Fibroblast of lung (primary cell): ENCODE results near the gene C10orf67. TPM values are rescaled to one million over a fixed set of nuclear protein-coding genes. Genes with fewer than 3 reads are reported as not detected.

ENCODE experiments used
- DNase-seq, 2 donors: peaks; one replicate each; pipeline versions ENCODE4 v3.0.0 to v3.0.0-alpha.2; 2010; ENCODE audit warnings: low read depth in 2 of 2
- H2AFZ ChIP-seq: 2 replicates; pipeline ENCODE4 v1.5.1; 2012; ENCODE audit warnings: low read length, control low read depth, inconsistent platforms
- H3K27ac ChIP-seq: 2 replicates; pipeline ENCODE4 v1.5.1; 2011; ENCODE audit warnings: low read length, control low read depth; ENCODE audit not compliant: insufficient read depth
- H3K27me3 ChIP-seq: 2 replicates; pipeline ENCODE4 v1.5.1; 2011; ENCODE audit warnings: mild to moderate bottlenecking, low read length; ENCODE audit not compliant: control insufficient read depth, insufficient read depth
- H3K36me3 ChIP-seq: 2 replicates; pipeline ENCODE4 v1.5.1; 2011; ENCODE audit warnings: low read length; ENCODE audit not compliant: control insufficient read depth, insufficient read depth
- H3K4me1 ChIP-seq: 2 replicates; pipeline ENCODE4 v1.5.1; 2011; ENCODE audit warnings: low read length; ENCODE audit not compliant: control insufficient read depth, insufficient read depth; ENCODE audit errors: extremely low read depth
- H3K4me2 ChIP-seq: 2 replicates; pipeline ENCODE4 v1.5.1; 2011; ENCODE audit warnings: low read length, control low read depth; ENCODE audit not compliant: insufficient read depth; ENCODE audit errors: extremely low read depth
- H3K4me3 ChIP-seq, 4 experiments: fragments of 200-600 bp in 1 of 4; sonication (generic) in 1 of 4; replicated peaks in 1 of 4; 2 replicates each; pipeline ENCODE4 v1.5.1; 2011 to 2016; ENCODE audit warnings: low read length in 4 of 4, low read depth in 3 of 4, mild to moderate bottlenecking in 3 of 4, control low read depth in 2 of 4, inconsistent platforms in 1 of 4, mixed read lengths in 1 of 4; ENCODE audit not compliant: insufficient read depth in 1 of 4; ENCODE audit errors: control extremely low read depth in 1 of 4
- H3K79me2 ChIP-seq: 2 replicates; pipeline ENCODE4 v1.5.1; 2012; ENCODE audit warnings: mild to moderate bottlenecking, low read length, inconsistent platforms; ENCODE audit not compliant: control insufficient read depth, insufficient read depth
- H3K9ac ChIP-seq: 2 replicates; pipeline ENCODE4 v1.5.1; 2011; ENCODE audit warnings: mild to moderate bottlenecking, low read length, control low read depth; ENCODE audit not compliant: insufficient read depth
- H3K9me3 ChIP-seq: 2 replicates; pipeline ENCODE4 v1.5.1; 2012; ENCODE audit warnings: low read depth, low read length; ENCODE audit not compliant: control insufficient read depth, insufficient read depth
- H4K20me1 ChIP-seq: 2 replicates; pipeline ENCODE4 v1.5.1; 2011; ENCODE audit warnings: low read length; ENCODE audit not compliant: control insufficient read depth, insufficient read depth; ENCODE audit errors: extremely low read depth
- EZH2 ChIP-seq: IDR thresholded peaks from 2 replicates; pipeline ENCODE4 v1.5.1; 2012; ENCODE audit warnings: low read length, control low read depth, mild to moderate bottlenecking; ENCODE audit errors: missing control alignments
- polyA plus RNA-seq, 2 donors: library from polyadenylated mRNA; depleted of rRNA in 1 of 2; stranded (reverse) in 1 of 2; unstranded in 1 of 2; fragments of >200 nt; gene quantifications; 2 replicates each; pipeline ENCODE4 v1.2.1, GENCODE V29; 2011 to 2012; ENCODE audit warnings: missing spikeins in 1 of 2
- total RNA-seq: library from RNA; depleted of rRNA; stranded (reverse); fragments of >200 nt; gene quantifications from 2 replicates; pipeline ENCODE4 v1.2.1, GENCODE V29; 2014
- TF ChIP-seq, protein P1 (sequence below), 2 donors: IDR thresholded peaks in 1 of 2; conservative IDR thresholded peaks in 1 of 2; 1 replicate in 1 of 2; 2 replicates in 1 of 2; pipeline ENCODE4 v1.5.1; 2011 to 2012; ENCODE audit warnings: low read length in 2 of 2, control low read depth in 1 of 2, inconsistent platforms in 1 of 2, low read depth in 1 of 2, mild to moderate bottlenecking in 1 of 2

The C10orf67 gene
- total and polyA plus RNA-seq, 2 donors (not counting 1 experiment from before 2014, with no cell fraction given) = under 0.01 to 0.16 TPM

DNA sequence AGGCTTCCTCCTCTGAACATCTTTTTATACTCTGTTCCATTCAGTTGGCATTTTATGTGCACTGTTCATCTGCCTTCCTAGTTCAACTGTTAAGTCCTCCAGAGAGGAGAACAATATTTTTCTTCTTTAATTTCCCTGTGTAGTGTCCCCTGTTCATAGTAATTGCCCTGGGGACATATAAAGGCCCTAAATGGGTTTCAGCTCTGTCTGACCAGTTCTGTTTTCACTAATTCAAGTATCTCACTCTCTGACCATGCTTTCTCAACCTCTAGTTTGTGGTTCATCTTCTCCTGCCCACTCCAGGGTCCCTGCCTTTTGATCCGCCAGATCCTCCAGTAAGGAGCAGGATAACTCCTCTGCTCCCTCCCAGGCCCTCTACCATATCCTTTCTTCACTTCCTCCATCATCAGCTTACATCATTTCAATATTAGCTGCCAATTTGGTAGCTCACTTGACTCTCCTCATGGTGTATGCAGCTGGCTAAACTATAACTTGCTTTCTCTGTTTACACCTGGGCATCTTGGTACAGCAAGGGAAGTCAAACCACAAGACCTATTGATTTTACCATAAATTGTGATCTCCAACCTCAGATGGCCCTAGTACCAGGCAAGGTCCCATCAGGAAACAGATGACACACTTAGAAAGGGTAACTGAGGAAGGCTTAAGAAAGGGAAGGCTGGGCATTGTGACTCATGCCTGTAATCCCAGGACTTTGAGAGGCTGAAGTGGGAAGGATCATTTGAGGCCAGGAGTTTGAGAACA is 17.7 kb upstream of the C10orf67 start:
- no peaks in the 10 kb centered on the region for H3K79me2 ChIP-seq
- TF ChIP-seq EZH2 = no peak
- TF ChIP-seq, protein P1, sequence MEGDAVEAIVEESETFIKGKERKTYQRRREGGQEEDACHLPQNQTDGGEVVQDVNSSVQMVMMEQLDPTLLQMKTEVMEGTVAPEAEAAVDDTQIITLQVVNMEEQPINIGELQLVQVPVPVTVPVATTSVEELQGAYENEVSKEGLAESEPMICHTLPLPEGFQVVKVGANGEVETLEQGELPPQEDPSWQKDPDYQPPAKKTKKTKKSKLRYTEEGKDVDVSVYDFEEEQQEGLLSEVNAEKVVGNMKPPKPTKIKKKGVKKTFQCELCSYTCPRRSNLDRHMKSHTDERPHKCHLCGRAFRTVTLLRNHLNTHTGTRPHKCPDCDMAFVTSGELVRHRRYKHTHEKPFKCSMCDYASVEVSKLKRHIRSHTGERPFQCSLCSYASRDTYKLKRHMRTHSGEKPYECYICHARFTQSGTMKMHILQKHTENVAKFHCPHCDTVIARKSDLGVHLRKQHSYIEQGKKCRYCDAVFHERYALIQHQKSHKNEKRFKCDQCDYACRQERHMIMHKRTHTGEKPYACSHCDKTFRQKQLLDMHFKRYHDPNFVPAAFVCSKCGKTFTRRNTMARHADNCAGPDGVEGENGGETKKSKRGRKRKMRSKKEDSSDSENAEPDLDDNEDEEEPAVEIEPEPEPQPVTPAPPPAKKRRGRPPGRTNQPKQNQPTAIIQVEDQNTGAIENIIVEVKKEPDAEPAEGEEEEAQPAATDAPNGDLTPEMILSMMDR (conservative IDR thresholded peaks at IDR 0.05 in 1 of 2, IDR thresholded peaks at IDR 0.05 in 1 of 2; ENCODE audit: low read depth in 1 of 2, low read length in 2 of 2) = no peak
- no peak overlapping the region for H3K4me2 ChIP-seq
- H3K9ac ChIP-seq = no peak overlapping the region
- H3K4me1 ChIP-seq = no peaks in the 10 kb centered on the region
- no peak overlapping the region for H3K4me3 ChIP-seq
- no peaks in the 10 kb centered on the region for H3K36me3 ChIP-seq
- H3K27ac ChIP-seq = no peak overlapping the region
- no peaks in the 10 kb centered on the region for H4K20me1 ChIP-seq
- no peaks in the 10 kb centered on the region for H3K9me3 ChIP-seq
- no peak overlapping the region for H2AFZ ChIP-seq
- DNase-seq = no peak
- no peaks in the 10 kb centered on the region for H3K27me3 ChIP-seq

DNA sequence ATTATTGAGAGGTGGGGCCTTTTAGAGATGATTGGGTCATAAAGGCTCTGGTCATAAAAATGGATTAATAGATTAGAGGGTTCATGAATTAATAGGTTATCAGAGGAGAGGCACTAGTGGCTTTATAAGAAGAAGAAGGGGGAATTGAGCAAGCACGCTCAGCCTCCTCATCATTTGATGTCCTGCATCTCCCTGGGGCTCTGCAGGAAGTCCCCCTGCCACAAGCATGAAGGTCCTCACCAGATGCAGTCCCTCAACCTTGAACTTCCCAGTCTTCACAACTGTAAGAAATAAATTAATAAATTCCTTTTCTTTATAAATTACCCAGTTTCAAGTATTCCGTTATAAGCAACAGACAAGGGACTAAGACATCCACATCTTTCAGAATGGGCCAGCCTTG is 17.1 kb upstream of the C10orf67 start:
- no peak for DNase-seq
- TF ChIP-seq, protein P1 (conservative IDR thresholded peaks at IDR 0.05 in 1 of 2, IDR thresholded peaks at IDR 0.05 in 1 of 2; ENCODE audit: low read depth in 1 of 2, low read length in 2 of 2) = no peak
- TF ChIP-seq EZH2 = no peak

DNA sequence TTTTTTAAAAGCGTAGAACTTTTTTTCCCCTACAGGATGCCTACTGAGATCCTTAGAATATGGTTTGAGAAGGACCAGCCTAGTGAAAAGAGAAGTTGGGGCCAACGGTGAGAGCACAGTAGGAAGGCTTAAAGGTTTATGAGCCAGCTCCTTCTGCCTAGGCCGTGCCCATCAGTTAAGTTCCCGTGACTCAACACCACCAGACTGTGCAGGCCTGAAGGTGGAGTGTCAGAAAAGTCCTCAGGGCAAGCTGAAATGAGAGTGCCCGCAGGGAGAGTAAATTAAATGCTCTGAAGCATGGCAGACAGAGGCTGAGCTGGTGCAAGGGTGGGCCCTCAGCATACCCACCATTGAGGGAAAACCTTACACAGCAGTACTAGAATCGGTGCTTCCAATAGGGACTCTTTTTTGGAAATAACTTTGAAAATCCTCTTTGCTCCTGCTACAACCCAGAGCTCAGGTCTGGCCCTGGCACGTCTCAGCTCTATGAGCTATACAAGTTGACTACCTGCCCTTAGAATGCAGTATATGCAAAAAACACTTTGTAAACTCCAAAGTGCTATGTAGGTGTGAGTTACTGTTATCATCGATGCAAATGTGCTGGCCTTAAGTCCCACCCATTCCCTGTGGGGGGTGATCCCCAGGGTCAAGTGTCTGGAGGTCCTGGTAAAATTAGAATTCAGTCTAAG is 15.2 kb upstream of the C10orf67 start:
- Histone ChIP-seq H3K4me3 (no peak overlapping the region), H3K27me3 (no peaks in the 10 kb centered on the region), H3K9ac (no peak overlapping the region), H3K9me3 (no peaks in the 10 kb centered on the region), H3K27ac (no peak overlapping the region), H2AFZ (no peak overlapping the region), H3K4me1 (no peaks in the 10 kb centered on the region), H3K36me3 (no peaks in the 10 kb centered on the region), H3K4me2 (no peak overlapping the region), H3K79me2 (no peaks in the 10 kb centered on the region), H4K20me1 (no peaks in the 10 kb centered on the region)
- TF ChIP-seq, protein P1 (conservative IDR thresholded peaks at IDR 0.05 in 1 of 2, IDR thresholded peaks at IDR 0.05 in 1 of 2; ENCODE audit: low read depth in 1 of 2, low read length in 2 of 2) = no peak
- no peak for TF ChIP-seq EZH2
- DNase-seq = no peak

More for the DNA sequence above, 17.1 kb upstream of the C10orf67 start:
- no peak overlapping the region for H3K4me3 ChIP-seq
- H3K9me3 ChIP-seq = no peaks in the 10 kb centered on the region
- no peak overlapping the region for H3K27ac ChIP-seq
- H3K9ac ChIP-seq = no peak overlapping the region
- no peaks in the 10 kb centered on the region for H3K79me2 ChIP-seq
- no peaks in the 10 kb centered on the region for H3K4me1 ChIP-seq
- no peaks in the 10 kb centered on the region for H3K27me3 ChIP-seq
- H4K20me1 ChIP-seq = no peaks in the 10 kb centered on the region
- H3K36me3 ChIP-seq = no peaks in the 10 kb centered on the region
- H2AFZ ChIP-seq = no peak overlapping the region
- no peak overlapping the region for H3K4me2 ChIP-seq
